GM12874 (cell line): Measurements from ENCODE around the gene GRIA4.

ENCODE experiments used
- CTCF ChIP-seq: IDR thresholded peaks from 2 replicates; pipeline ENCODE4 v1.5.1; 2011; ENCODE audit warnings: low read depth, mild to moderate bottlenecking, control low read depth, low read length, moderate library complexity; ENCODE audit not compliant: insufficient read depth

GRIA4 gene

GRCh38 chr11:105861225-105861624 lies 251.4 kb downstream of the GRIA4 start:
- no peak for TF ChIP-seq CTCF

GRCh38 chr11:105862736-105863367 lies 253.0 kb downstream of the GRIA4 start:
- TF ChIP-seq CTCF, result peak; percentile 19; the same call in 1 of the 2 replicates

GRCh38 chr11:105863523-105863922 lies 253.7 kb downstream of the GRIA4 start:
- no peak for TF ChIP-seq CTCF

- TF ChIP-seq CTCF, result no peak
Observed at GRCh38 chr11:105867742-105868141, 257.9 kb downstream of the GRIA4 start.

GRCh38 chr11:105868762-105869285 lies 259.0 kb downstream of the GRIA4 start:
- no peak for TF ChIP-seq CTCF

- no peak for TF ChIP-seq CTCF
Observed at GRCh38 chr11:105870516-105871113, 260.7 kb downstream of the GRIA4 start.

- no peak for TF ChIP-seq CTCF
Observed at GRCh38 chr11:105878510-105878909, 268.6 kb downstream of the GRIA4 start.
